H9 (cell line): ENCODE data around the gene TIMP1. TPM values are rescaled to one million over a fixed set of nuclear protein-coding genes. Genes with fewer than 3 reads are reported as not detected.
A peak's percentile ranks its signal among the peaks of the same experiment; 100 is the strongest.

Source experiments
- DNase-seq: peaks from one replicate; pipeline ENCODE4 v3.0.0-alpha.2; 2017
- H2AFZ ChIP-seq: one replicate; pipeline ENCODE4 v1.6.1; 2013; ENCODE audit warnings: mild to moderate bottlenecking, low read length, control low read depth, moderate library complexity
- H2AK5ac ChIP-seq: 2 replicates; pipeline ENCODE4 v1.6.1; 2013; ENCODE audit warnings: low read length, control low read depth, mixed read lengths; ENCODE audit not compliant: insufficient read length
- H2BK120ac ChIP-seq: one replicate; pipeline ENCODE4 v1.6.1; 2013; ENCODE audit warnings: low read depth, mild to moderate bottlenecking, low read length, control low read depth, inconsistent platforms; ENCODE audit not compliant: poor library complexity, severe bottlenecking
- H2BK12ac ChIP-seq: 2 replicates; pipeline ENCODE4 v1.6.1; 2013; ENCODE audit warnings: low read length, control low read depth, mixed read lengths, low read depth; ENCODE audit not compliant: insufficient read length
- H2BK15ac ChIP-seq: 2 replicates; pipeline ENCODE4 v1.6.1; 2013; ENCODE audit warnings: low read depth, low read length, control low read depth
- H2BK20ac ChIP-seq: one replicate; pipeline ENCODE4 v1.6.1; 2013; ENCODE audit warnings: low read depth, mild to moderate bottlenecking, low read length, control low read depth, inconsistent platforms; ENCODE audit not compliant: poor library complexity, severe bottlenecking
- H2BK5ac ChIP-seq: 2 replicates; pipeline ENCODE4 v1.6.1; 2013; ENCODE audit warnings: low read length, control low read depth, mixed read lengths; ENCODE audit not compliant: insufficient read length
- H3K14ac ChIP-seq: 2 replicates; pipeline ENCODE4 v1.6.1; 2013; ENCODE audit warnings: low read length, control low read depth; ENCODE audit not compliant: insufficient read depth
- H3K18ac ChIP-seq: 2 replicates; pipeline ENCODE4 v1.6.1; 2013; ENCODE audit warnings: low read depth, mild to moderate bottlenecking, mixed read lengths, low read length, control low read depth; ENCODE audit not compliant: insufficient read length
- H3K23ac ChIP-seq: 2 replicates; pipeline ENCODE4 v1.6.1; 2013; ENCODE audit warnings: low read length, control low read depth, mixed read lengths, low read depth; ENCODE audit not compliant: insufficient read length
- H3K23me2 ChIP-seq: 2 replicates; pipeline ENCODE4 v1.6.1; 2013; ENCODE audit warnings: low read depth, mild to moderate bottlenecking, mixed read lengths, low read length, control low read depth; ENCODE audit not compliant: insufficient read length, poor library complexity, severe bottlenecking
- H3K27ac ChIP-seq: 2 replicates; pipeline ENCODE4 v1.5.1; 2013; ENCODE audit warnings: low read length, control low read depth, mixed read lengths, low read depth; ENCODE audit not compliant: insufficient read length
- H3K27me3 ChIP-seq: 2 replicates; pipeline ENCODE4 v1.6.1; 2013; ENCODE audit warnings: low read length, control low read depth, inconsistent platforms; ENCODE audit not compliant: insufficient read depth
- H3K4ac ChIP-seq: 2 replicates; pipeline ENCODE4 v1.6.1; 2013; ENCODE audit warnings: low read depth, mild to moderate bottlenecking, control low read depth, inconsistent platforms, low read length, moderate library complexity
- H3K4me1 ChIP-seq: 2 replicates; pipeline ENCODE4 v1.6.1; 2013; ENCODE audit warnings: low read length, control low read depth, inconsistent platforms; ENCODE audit not compliant: insufficient read depth
- H3K4me2 ChIP-seq: 2 replicates; pipeline ENCODE4 v1.6.1; 2013; ENCODE audit warnings: low read length, control low read depth, mixed read lengths; ENCODE audit not compliant: insufficient read length, insufficient read depth
- H3K56ac ChIP-seq: 2 replicates; pipeline ENCODE4 v1.6.1; 2013; ENCODE audit warnings: low read depth, mild to moderate bottlenecking, mixed read lengths, low read length, control low read depth; ENCODE audit not compliant: insufficient read length
- H3K79me1 ChIP-seq: 2 replicates; pipeline ENCODE4 v1.6.1; 2013; ENCODE audit warnings: low read depth, mild to moderate bottlenecking, moderate library complexity, low read length, control low read depth, inconsistent platforms; ENCODE audit not compliant: insufficient read depth, poor library complexity, severe bottlenecking
- H3K79me2 ChIP-seq: 2 replicates; pipeline ENCODE4 v1.6.1; 2013; ENCODE audit warnings: low read length, control low read depth, inconsistent platforms; ENCODE audit not compliant: insufficient read depth
- H3K9ac ChIP-seq: 2 replicates; pipeline ENCODE4 v1.6.1; 2013; ENCODE audit warnings: low read length, control low read depth, mixed read lengths; ENCODE audit not compliant: insufficient read length; ENCODE audit errors: extremely low read depth
- H3K9me3 ChIP-seq: one replicate; pipeline ENCODE4 v1.6.1; 2013; ENCODE audit warnings: low read depth, low read length, inconsistent platforms; ENCODE audit not compliant: control insufficient read depth
- H3T11ph ChIP-seq: one replicate; pipeline ENCODE4 v1.6.1; 2013; ENCODE audit warnings: mild to moderate bottlenecking, low read length, control low read depth, inconsistent platforms
- H4K20me1 ChIP-seq: one replicate; pipeline ENCODE4 v1.6.1; 2013; ENCODE audit not compliant: control insufficient read depth, insufficient read length, insufficient read depth
- H4K5ac ChIP-seq: 2 replicates; pipeline ENCODE4 v1.6.1; 2013; ENCODE audit warnings: low read depth, mild to moderate bottlenecking, mixed read lengths, low read length, control low read depth; ENCODE audit not compliant: insufficient read length
- H4K8ac ChIP-seq: replicated peaks from 2 replicates; pipeline ENCODE4 v1.6.1; 2013; ENCODE audit warnings: low read length, control low read depth, mixed read lengths, low read depth; ENCODE audit not compliant: insufficient read length
- H4K91ac ChIP-seq: 2 replicates; pipeline ENCODE4 v1.6.1; 2013; ENCODE audit warnings: low read depth, mild to moderate bottlenecking, moderate library complexity, mixed read lengths, low read length, control low read depth; ENCODE audit not compliant: insufficient read length
- H3K27ac Mint-ChIP-seq, 3 experiments: 2 replicates in 2 of 3; 3 replicates in 1 of 3; pipeline ENCODE4 v1.8.0; 2020 to 2021; ENCODE audit warnings: mixed read lengths in 3 of 3, mild to moderate bottlenecking in 1 of 3, moderate library complexity in 1 of 3
- H3K27me3 Mint-ChIP-seq: 2 replicates; pipeline ENCODE4 v1.8.0; 2021; ENCODE audit warnings: low read depth, mild to moderate bottlenecking, moderate library complexity, mixed read lengths
- H3K36me3 Mint-ChIP-seq, 3 experiments: 2 replicates in 2 of 3; 3 replicates in 1 of 3; pipeline ENCODE4 v1.8.0; 2020 to 2021; ENCODE audit warnings: low read depth in 3 of 3, mixed read lengths in 3 of 3; ENCODE audit not compliant: insufficient read depth in 1 of 3
- H3K4me1 Mint-ChIP-seq, 2 experiments: 2 replicates each; pipeline ENCODE4 v1.8.0; 2020; ENCODE audit warnings: mixed read lengths in 2 of 2
- H3K4me3 Mint-ChIP-seq, 2 experiments: 2 replicates in 1 of 2; 3 replicates in 1 of 2; pipeline ENCODE4 v1.8.0; 2020 to 2021; ENCODE audit warnings: mild to moderate bottlenecking in 2 of 2, mixed read lengths in 2 of 2, moderate library complexity in 1 of 2
- H3K9me3 Mint-ChIP-seq, 2 experiments: 2 replicates in 1 of 2; 3 replicates in 1 of 2; pipeline ENCODE4 v1.8.0; 2020; ENCODE audit warnings: mild to moderate bottlenecking in 2 of 2, mixed read lengths in 2 of 2, moderate library complexity in 1 of 2
- WGBS: extraction: QIAGEN DNeasy Blood & Tissue Kit; methylation state at CpG from one replicate; pipeline ENCODE4 v1.1.7; 2013; ENCODE audit warnings: missing lambda C conversion rate, low lambda C conversion rate, mixed read lengths; ENCODE audit not compliant: insufficient read length; ENCODE audit errors: extremely low coverage; 5-methylcytosine and 5-hydroxymethylcytosine counted together
- total RNA-seq: library from RNA; stranded (reverse); gene quantifications from 2 replicates; pipeline ENCODE4 v1.2.1, GENCODE V29; 2021
- TF ChIP-seq, protein P1 (sequence below): fragments of 200-600 bp; sonication (generic); conservative IDR thresholded peaks from 3 replicates; pipeline ENCODE4 v1.8.0; 2021; ENCODE audit warnings: antibody characterized with exemption, mild to moderate bottlenecking

TIMP1 gene
- total RNA-seq, 1 experiment from 2014 or later, result 65.1 TPM

DNA sequence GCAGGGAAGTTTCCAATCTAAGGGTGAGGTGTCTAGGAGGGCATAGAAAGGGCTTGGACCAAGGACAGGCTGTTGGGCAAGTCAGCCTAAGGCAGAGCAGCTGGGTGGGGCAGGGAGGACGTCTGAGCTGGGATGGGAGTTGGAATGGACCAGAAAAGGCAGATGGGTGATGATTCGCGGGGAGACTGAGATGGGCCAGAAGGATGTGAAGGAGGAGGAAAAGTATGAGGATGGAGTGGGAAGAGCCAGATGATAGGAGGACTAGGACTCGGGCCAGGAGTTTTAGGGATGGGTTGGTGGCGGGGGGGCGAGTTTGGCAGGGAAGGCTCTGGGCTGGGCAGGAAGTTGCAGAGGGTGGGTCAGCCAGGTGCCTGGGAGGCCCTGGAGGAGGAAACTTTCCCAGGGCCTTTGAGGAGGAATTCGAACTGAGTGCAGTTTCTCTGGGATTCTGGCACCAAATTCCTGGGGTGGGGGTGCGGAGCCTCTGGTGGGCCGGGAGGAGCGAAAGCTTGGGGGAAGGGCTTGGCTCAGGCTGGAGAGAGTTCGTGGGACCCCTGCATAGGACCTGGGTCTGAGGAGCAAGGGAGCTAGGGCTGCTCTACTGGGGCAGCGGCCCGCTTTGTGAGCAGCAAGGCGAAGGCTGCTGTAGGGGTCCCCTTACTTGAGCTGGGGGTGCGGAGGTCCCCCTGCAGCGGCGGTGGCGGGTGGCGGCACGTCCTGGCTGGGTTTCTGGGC is 8.7 kb upstream of the TIMP1 start:
- peak overlapping the region; percentile 61 for H3K18ac ChIP-seq
- H4K20me1 ChIP-seq, result no peaks in the 10 kb centered on the region
- TF ChIP-seq, protein P1, sequence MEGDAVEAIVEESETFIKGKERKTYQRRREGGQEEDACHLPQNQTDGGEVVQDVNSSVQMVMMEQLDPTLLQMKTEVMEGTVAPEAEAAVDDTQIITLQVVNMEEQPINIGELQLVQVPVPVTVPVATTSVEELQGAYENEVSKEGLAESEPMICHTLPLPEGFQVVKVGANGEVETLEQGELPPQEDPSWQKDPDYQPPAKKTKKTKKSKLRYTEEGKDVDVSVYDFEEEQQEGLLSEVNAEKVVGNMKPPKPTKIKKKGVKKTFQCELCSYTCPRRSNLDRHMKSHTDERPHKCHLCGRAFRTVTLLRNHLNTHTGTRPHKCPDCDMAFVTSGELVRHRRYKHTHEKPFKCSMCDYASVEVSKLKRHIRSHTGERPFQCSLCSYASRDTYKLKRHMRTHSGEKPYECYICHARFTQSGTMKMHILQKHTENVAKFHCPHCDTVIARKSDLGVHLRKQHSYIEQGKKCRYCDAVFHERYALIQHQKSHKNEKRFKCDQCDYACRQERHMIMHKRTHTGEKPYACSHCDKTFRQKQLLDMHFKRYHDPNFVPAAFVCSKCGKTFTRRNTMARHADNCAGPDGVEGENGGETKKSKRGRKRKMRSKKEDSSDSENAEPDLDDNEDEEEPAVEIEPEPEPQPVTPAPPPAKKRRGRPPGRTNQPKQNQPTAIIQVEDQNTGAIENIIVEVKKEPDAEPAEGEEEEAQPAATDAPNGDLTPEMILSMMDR, result no peak
- H3K27ac ChIP-seq, result no peak overlapping the region
- no peak overlapping the region for H4K8ac ChIP-seq
- H4K91ac ChIP-seq, result peak overlapping the region; percentile 52
- no peak overlapping the region for H2BK5ac ChIP-seq
- no peaks in the 10 kb centered on the region for H3K27me3 ChIP-seq
- H3K23ac ChIP-seq, result no peak overlapping the region
- peak overlapping the region; percentile 4 for H3K4me2 ChIP-seq
- no CpG with 5 or more reads among the region's 20 CpGs for whole genome bisulfite sequencing
- H3T11ph ChIP-seq, result no peak overlapping the region
- H3K23me2 ChIP-seq, result no peaks in the 10 kb centered on the region
- Mint-ChIP-seq H3K27me3 (peaks cover 3% of the 10 kb centered on the region; the same call in 1 of the 2 replicates), H3K9me3 (peaks cover 85 to 91% of the 10 kb centered on the region in 2 experiments), H3K4me1 (peaks cover 13 to 31% of the 10 kb centered on the region in 2 experiments), H3K36me3 (peaks cover 39 to 50% (median 44%) of the 10 kb centered on the region in 3 experiments), H3K4me3 (peak overlapping the region; percentile 68 to 76), H3K27ac (peak overlapping the region; percentile 92 to 96 (median 94))
- H3K79me1 ChIP-seq, result no peaks in the 10 kb centered on the region
- H4K5ac ChIP-seq, result no peak overlapping the region
- peak overlapping the region; percentile 46 for H2BK12ac ChIP-seq
- H3K9ac ChIP-seq, result no peak overlapping the region
- H2BK20ac ChIP-seq, result no peak overlapping the region
- H3K4ac ChIP-seq, result no peak overlapping the region
- no peak overlapping the region for H2BK120ac ChIP-seq
- H2BK15ac ChIP-seq, result no peak overlapping the region
- no peaks in the 10 kb centered on the region for H3K79me2 ChIP-seq
- no peak overlapping the region for H3K56ac ChIP-seq
- no peak overlapping the region for H2AFZ ChIP-seq
- peak; percentile 87 for DNase-seq
- H3K14ac ChIP-seq, result peak overlapping the region; percentile 85
- no peak overlapping the region for H2AK5ac ChIP-seq
- H3K4me1 ChIP-seq, result peaks cover 3% of the 10 kb centered on the region; the same call in 1 of the 2 replicates
- peaks cover 43% of the 10 kb centered on the region for H3K9me3 ChIP-seq
